Fibroblast of lung (primary cell): Measurements from ENCODE around the gene ANKS1B. TPM values are rescaled to one million over a fixed set of nuclear protein-coding genes. Genes with fewer than 3 reads are reported as not detected.

ENCODE experiments used
- DNase-seq, 2 donors: peaks; one replicate each; pipeline versions ENCODE4 v3.0.0 to v3.0.0-alpha.2; 2010; ENCODE audit warnings: low read depth in 2 of 2
- H2AFZ ChIP-seq: 2 replicates; pipeline ENCODE4 v1.5.1; 2012; ENCODE audit warnings: low read length, control low read depth, inconsistent platforms
- H3K27ac ChIP-seq: 2 replicates; pipeline ENCODE4 v1.5.1; 2011; ENCODE audit warnings: low read length, control low read depth; ENCODE audit not compliant: insufficient read depth
- H3K27me3 ChIP-seq: 2 replicates; pipeline ENCODE4 v1.5.1; 2011; ENCODE audit warnings: mild to moderate bottlenecking, low read length; ENCODE audit not compliant: control insufficient read depth, insufficient read depth
- H3K36me3 ChIP-seq: 2 replicates; pipeline ENCODE4 v1.5.1; 2011; ENCODE audit warnings: low read length; ENCODE audit not compliant: control insufficient read depth, insufficient read depth
- H3K4me1 ChIP-seq: 2 replicates; pipeline ENCODE4 v1.5.1; 2011; ENCODE audit warnings: low read length; ENCODE audit not compliant: control insufficient read depth, insufficient read depth; ENCODE audit errors: extremely low read depth
- H3K4me2 ChIP-seq: 2 replicates; pipeline ENCODE4 v1.5.1; 2011; ENCODE audit warnings: low read length, control low read depth; ENCODE audit not compliant: insufficient read depth; ENCODE audit errors: extremely low read depth
- H3K4me3 ChIP-seq, 4 experiments: fragments of 200-600 bp in 1 of 4; sonication (generic) in 1 of 4; replicated peaks in 1 of 4; 2 replicates each; pipeline ENCODE4 v1.5.1; 2011 to 2016; ENCODE audit warnings: low read length in 4 of 4, low read depth in 3 of 4, mild to moderate bottlenecking in 3 of 4, control low read depth in 2 of 4, inconsistent platforms in 1 of 4, mixed read lengths in 1 of 4; ENCODE audit not compliant: insufficient read depth in 1 of 4; ENCODE audit errors: control extremely low read depth in 1 of 4
- H3K79me2 ChIP-seq: 2 replicates; pipeline ENCODE4 v1.5.1; 2012; ENCODE audit warnings: mild to moderate bottlenecking, low read length, inconsistent platforms; ENCODE audit not compliant: control insufficient read depth, insufficient read depth
- H3K9ac ChIP-seq: 2 replicates; pipeline ENCODE4 v1.5.1; 2011; ENCODE audit warnings: mild to moderate bottlenecking, low read length, control low read depth; ENCODE audit not compliant: insufficient read depth
- H3K9me3 ChIP-seq: 2 replicates; pipeline ENCODE4 v1.5.1; 2012; ENCODE audit warnings: low read depth, low read length; ENCODE audit not compliant: control insufficient read depth, insufficient read depth
- H4K20me1 ChIP-seq: 2 replicates; pipeline ENCODE4 v1.5.1; 2011; ENCODE audit warnings: low read length; ENCODE audit not compliant: control insufficient read depth, insufficient read depth; ENCODE audit errors: extremely low read depth
- EZH2 ChIP-seq: IDR thresholded peaks from 2 replicates; pipeline ENCODE4 v1.5.1; 2012; ENCODE audit warnings: low read length, control low read depth, mild to moderate bottlenecking; ENCODE audit errors: missing control alignments
- polyA plus RNA-seq, 2 donors: library from polyadenylated mRNA; depleted of rRNA in 1 of 2; stranded (reverse) in 1 of 2; unstranded in 1 of 2; fragments of >200 nt; gene quantifications; 2 replicates each; pipeline ENCODE4 v1.2.1, GENCODE V29; 2011 to 2012; ENCODE audit warnings: missing spikeins in 1 of 2
- total RNA-seq: library from RNA; depleted of rRNA; stranded (reverse); fragments of >200 nt; gene quantifications from 2 replicates; pipeline ENCODE4 v1.2.1, GENCODE V29; 2014
- TF ChIP-seq, protein P1 (sequence below), 2 donors: IDR thresholded peaks in 1 of 2; conservative IDR thresholded peaks in 1 of 2; 1 replicate in 1 of 2; 2 replicates in 1 of 2; pipeline ENCODE4 v1.5.1; 2011 to 2012; ENCODE audit warnings: low read length in 2 of 2, control low read depth in 1 of 2, inconsistent platforms in 1 of 2, low read depth in 1 of 2, mild to moderate bottlenecking in 1 of 2

ANKS1B gene
- total and polyA plus RNA-seq, 2 donors (not counting 1 experiment from before 2014, with no cell fraction given): 0.11 to 0.83 TPM

DNA sequence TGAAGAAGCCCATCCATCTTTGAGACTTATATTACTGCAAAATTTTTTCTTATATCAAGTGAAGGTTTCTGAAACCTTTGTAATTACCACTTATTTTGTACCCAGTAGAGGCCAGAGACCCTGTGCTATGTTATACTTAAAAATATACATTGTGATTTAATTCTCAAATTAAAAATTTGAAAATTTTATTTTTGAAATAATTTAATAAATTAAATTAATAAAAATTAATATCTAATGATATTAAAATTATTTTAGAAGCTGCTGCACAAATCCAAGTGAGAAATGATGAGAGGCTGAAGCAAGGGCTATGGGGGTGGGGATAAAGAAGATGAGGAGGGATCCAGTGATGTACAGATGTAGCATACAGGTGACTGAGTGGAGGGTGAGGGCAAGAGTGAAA, 1080.9 kb downstream of the ANKS1B start:
- Histone ChIP-seq H3K79me2 (no peaks in the 10 kb centered on the region), H3K27ac (no peak overlapping the region), H3K9ac (no peak overlapping the region), H2AFZ (no peak overlapping the region), H3K4me1 (no peaks in the 10 kb centered on the region), H3K36me3 (no peaks in the 10 kb centered on the region), H3K9me3 (no peaks in the 10 kb centered on the region), H4K20me1 (no peaks in the 10 kb centered on the region), H3K27me3 (no peaks in the 10 kb centered on the region), H3K4me2 (no peak overlapping the region), H3K4me3 (no peak overlapping the region)
- TF ChIP-seq, protein P1, sequence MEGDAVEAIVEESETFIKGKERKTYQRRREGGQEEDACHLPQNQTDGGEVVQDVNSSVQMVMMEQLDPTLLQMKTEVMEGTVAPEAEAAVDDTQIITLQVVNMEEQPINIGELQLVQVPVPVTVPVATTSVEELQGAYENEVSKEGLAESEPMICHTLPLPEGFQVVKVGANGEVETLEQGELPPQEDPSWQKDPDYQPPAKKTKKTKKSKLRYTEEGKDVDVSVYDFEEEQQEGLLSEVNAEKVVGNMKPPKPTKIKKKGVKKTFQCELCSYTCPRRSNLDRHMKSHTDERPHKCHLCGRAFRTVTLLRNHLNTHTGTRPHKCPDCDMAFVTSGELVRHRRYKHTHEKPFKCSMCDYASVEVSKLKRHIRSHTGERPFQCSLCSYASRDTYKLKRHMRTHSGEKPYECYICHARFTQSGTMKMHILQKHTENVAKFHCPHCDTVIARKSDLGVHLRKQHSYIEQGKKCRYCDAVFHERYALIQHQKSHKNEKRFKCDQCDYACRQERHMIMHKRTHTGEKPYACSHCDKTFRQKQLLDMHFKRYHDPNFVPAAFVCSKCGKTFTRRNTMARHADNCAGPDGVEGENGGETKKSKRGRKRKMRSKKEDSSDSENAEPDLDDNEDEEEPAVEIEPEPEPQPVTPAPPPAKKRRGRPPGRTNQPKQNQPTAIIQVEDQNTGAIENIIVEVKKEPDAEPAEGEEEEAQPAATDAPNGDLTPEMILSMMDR (conservative IDR thresholded peaks at IDR 0.05 in 1 of 2, IDR thresholded peaks at IDR 0.05 in 1 of 2; ENCODE audit: low read depth in 1 of 2, low read length in 2 of 2): no peak
- TF ChIP-seq EZH2: no peak
- no peak for DNase-seq

DNA sequence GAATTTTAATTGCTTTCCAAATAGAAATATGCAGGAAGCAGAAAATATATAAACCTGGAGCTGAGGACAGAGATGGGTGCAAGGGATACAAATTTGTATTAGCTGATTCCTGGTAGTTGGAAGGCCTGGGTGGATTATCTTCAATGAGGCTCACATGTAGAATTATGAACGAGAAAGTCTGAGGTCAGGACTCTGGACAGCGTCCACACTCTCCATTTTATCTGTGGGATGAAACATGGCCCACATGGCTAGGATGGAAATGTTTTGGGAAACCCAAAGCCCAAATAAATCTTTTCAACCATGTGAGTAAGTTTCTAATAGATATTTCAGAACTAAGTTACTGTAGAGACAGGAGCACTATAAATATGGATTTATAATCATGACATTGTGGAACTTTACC, 1083.5 kb downstream of the ANKS1B start:
- DNase-seq: no peak
- no peak overlapping the region for H3K9ac ChIP-seq
- H4K20me1 ChIP-seq: no peaks in the 10 kb centered on the region
- H3K36me3 ChIP-seq: no peaks in the 10 kb centered on the region
- no peak overlapping the region for H2AFZ ChIP-seq
- H3K27ac ChIP-seq: no peak overlapping the region
- H3K79me2 ChIP-seq: no peaks in the 10 kb centered on the region
- no peaks in the 10 kb centered on the region for H3K27me3 ChIP-seq
- no peak overlapping the region for H3K4me2 ChIP-seq
- TF ChIP-seq EZH2: no peak
- TF ChIP-seq, protein P1 (conservative IDR thresholded peaks at IDR 0.05 in 1 of 2, IDR thresholded peaks at IDR 0.05 in 1 of 2; ENCODE audit: low read depth in 1 of 2, low read length in 2 of 2): no peak
- no peaks in the 10 kb centered on the region for H3K4me1 ChIP-seq
- no peaks in the 10 kb centered on the region for H3K9me3 ChIP-seq
- H3K4me3 ChIP-seq: no peak overlapping the region

DNA sequence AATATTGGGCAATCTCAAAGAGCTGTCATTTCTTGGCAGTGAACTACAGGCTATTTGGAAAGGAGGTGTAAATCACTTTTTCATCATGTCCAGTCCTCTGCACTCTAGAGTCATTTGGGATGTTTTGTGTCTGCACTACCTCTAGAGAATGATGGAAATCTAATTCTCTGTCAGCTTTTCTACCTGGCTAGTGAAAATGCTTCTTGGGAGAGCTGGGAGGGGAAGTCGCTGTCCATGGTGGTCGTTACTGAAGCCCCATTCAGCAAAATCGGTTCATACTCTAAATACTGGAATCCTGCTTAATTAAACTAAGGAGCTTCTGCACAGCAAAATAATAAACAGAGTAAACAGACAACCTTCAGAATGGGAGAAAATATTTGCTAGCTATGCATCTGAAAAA, 1087.8 kb downstream of the ANKS1B start:
- Histone ChIP-seq H3K9ac (no peak overlapping the region), H2AFZ (no peak overlapping the region), H3K4me2 (no peak overlapping the region), H3K27me3 (peaks cover 20% of the 10 kb centered on the region), H3K4me3 (no peak overlapping the region), H3K4me1 (no peaks in the 10 kb centered on the region), H4K20me1 (no peaks in the 10 kb centered on the region), H3K9me3 (no peaks in the 10 kb centered on the region), H3K36me3 (no peaks in the 10 kb centered on the region), H3K27ac (no peak overlapping the region), H3K79me2 (no peaks in the 10 kb centered on the region)
- TF ChIP-seq, protein P1 (conservative IDR thresholded peaks at IDR 0.05 in 1 of 2, IDR thresholded peaks at IDR 0.05 in 1 of 2; ENCODE audit: low read depth in 1 of 2, low read length in 2 of 2): no peak
- no peak for TF ChIP-seq EZH2
- peak; percentile 13 to 27 for DNase-seq
